ENCODE data around the gene SIMC1. TPM values are rescaled to one million over a fixed set of nuclear protein-coding genes. Genes with fewer than 3 reads are reported as not detected.
A peak's percentile ranks its signal among the peaks of the same experiment; 100 is the strongest.
"Not testable (repeated sequence)": the region's sequence is repeated elsewhere in the genome, so short reads cannot be mapped to it uniquely, and the experiment has no call there.

Gene SIMC1
- total RNA-seq (2021) (16.8 to 18.8 TPM (median 17.9 TPM) in 3 replicates), Bru-seq, nascent RNA (percentile 68 among the genes with signal in this experiment)
- long read RNA-seq, experiment 1, transcript SIMC1-203 (10 exons, 2,694 nt) = major isoform, 57 of 74 reads
- long read RNA-seq, experiment 1, partial matches to known transcripts = 11 of 74 reads
- long read RNA-seq, experiment 1, other reads (novel, unspliced or antisense) = 5 of 74 reads
- long read RNA-seq, experiment 2, transcript SIMC1-203 (10 exons, 2,694 nt) = major isoform, 5 of 12 reads
- long read RNA-seq, experiment 2, partial matches to known transcripts = 4 of 12 reads
- long read RNA-seq, experiment 2, other reads (novel, unspliced or antisense) = 1 of 12 reads
- long read RNA-seq, experiment 3 = 0 reads

GRCh38 chr5:176237971-176238644 lies at the start of gene SIMC1:
Gene SIMC1, plus strand, starts transcription at chr5:176238424. Its CDS starts 85 bp downstream, at chr5:176238509.
- CTCF ChIA-PET, H3K4me1 Mint-ChIP-seq, H3K27ac Mint-ChIP-seq, H3K9me3 Mint-ChIP-seq, H3K36me3 Mint-ChIP-seq, POLR2A ChIA-PET: not testable (repeated sequence)
- Mint-ChIP-seq H3K27me3 (ENCODE audit: low read depth) (peaks cover 19% of the 10 kb centered on the region), H3K4me3 (peak within 1 kb of the TSS; percentile 61)
- peak; percentile 65 for DNase-seq (ENCODE audit: low spot score)
- ATAC-seq = peak; percentile 87
- TF ChIP-seq SP1 (CRISPR knock-in tag; conservative IDR thresholded peaks at IDR 0.05) (0 out of 2 replicates have a peak, but pooled peaks have one; percentile 29), HMGXB4 (CRISPR knock-in tag; IDR thresholded peaks at IDR 0.05) (0 out of 2 replicates have a peak, but pooled peaks have one; percentile 31), MAX (CRISPR knock-in tag; IDR thresholded peaks at IDR 0.05) (peak; percentile 51; the same call in 1 of the 2 replicates)

- H3K4me3 Mint-ChIP-seq = no peak overlapping the region
- no peaks in the 10 kb centered on the region for H3K9me3 Mint-ChIP-seq
- H3K27me3 Mint-ChIP-seq (ENCODE audit: low read depth) = peaks cover 9% of the 10 kb centered on the region
- TF ChIP-seq AFF4 (CRISPR knock-in tag; IDR thresholded peaks at IDR 0.05; ENCODE audit: borderline replicate concordance) (no peak), FOXK1 (CRISPR knock-in tag; IDR thresholded peaks at IDR 0.05) (no peak), NR1H2 (CRISPR knock-in tag; IDR thresholded peaks at IDR 0.05) (no peak)
- ATAC-seq (no peak), DNase-seq (ENCODE audit: low spot score) (no peak)
- peaks cover 7% of the 10 kb centered on the region for H3K4me1 Mint-ChIP-seq
- CTCF ChIA-PET = no interaction called here
- H3K36me3 Mint-ChIP-seq = no peaks in the 10 kb centered on the region
- POLR2A ChIA-PET = no interaction called here
- no peak overlapping the region for H3K27ac Mint-ChIP-seq
Observed at GRCh38 chr5:176188506-176189193, 49.6 kb upstream of the SIMC1 start.

- DNase-seq (ENCODE audit: low spot score) (no peak), ATAC-seq (no peak)
- Mint-ChIP-seq H3K4me1 (0 out of 2 replicates have a peak, but pooled peaks cover 3% of the 10 kb centered on the region), H3K9me3 (no peaks in the 10 kb centered on the region), H3K27me3 (ENCODE audit: low read depth) (peaks cover 18% of the 10 kb centered on the region), H3K4me3 (no peak overlapping the region), H3K27ac (no peak overlapping the region), H3K36me3 (no peaks in the 10 kb centered on the region)
- ChIA-PET POLR2A (no interaction called here), CTCF (no interaction called here)
- no peak for TF ChIP-seq NR3C1 (CRISPR knock-in tag; conservative IDR thresholded peaks at IDR 0.05; ENCODE audit: low read depth)
- no peak for TF ChIP-seq AR (CRISPR knock-in tag; IDR thresholded peaks at IDR 0.05)
- no peak for TF ChIP-seq USF2 (CRISPR knock-in tag; IDR thresholded peaks at IDR 0.05)
- TF ChIP-seq ZNF416 (CRISPR knock-in tag; IDR thresholded peaks at IDR 0.05) = no peak
- TF ChIP-seq E2F1 (CRISPR knock-in tag; IDR thresholded peaks at IDR 0.05) = no peak
- TF ChIP-seq NFE2L1 (CRISPR knock-in tag; IDR thresholded peaks at IDR 0.05) = no peak
- TF ChIP-seq ZNF263 (CRISPR knock-in tag; IDR thresholded peaks at IDR 0.05; ENCODE audit: low read depth) = no peak
- no peak for TF ChIP-seq FOXK1 (CRISPR knock-in tag; IDR thresholded peaks at IDR 0.05)
- no peak for TF ChIP-seq MYBL2 (CRISPR knock-in tag; IDR thresholded peaks at IDR 0.05)
- no peak for TF ChIP-seq SOX15 (CRISPR knock-in tag; IDR thresholded peaks at IDR 0.05)
- TF ChIP-seq PREB (CRISPR knock-in tag; IDR thresholded peaks at IDR 0.05; ENCODE audit: borderline replicate concordance) = no peak
- no peak for TF ChIP-seq PRRX2 (CRISPR knock-in tag; IDR thresholded peaks at IDR 0.05)
Observed at GRCh38 chr5:176189857-176190256, 48.4 kb upstream of the SIMC1 start.
